ENCODE results near the gene NEDD1. TPM values are rescaled to one million over a fixed set of nuclear protein-coding genes. Genes with fewer than 3 reads are reported as not detected.

The NEDD1 gene
- total and polyA plus RNA-seq, 10 of the 15 experiments (the other 5 are each of a cell fraction or from before 2014, with no cell fraction given), result 15.9 to 52.6 (median 28.7) TPM

- ChIA-PET CTCF (interaction anchor here (0.7 kb wide), 1 partner anchor 900 kb away, joined by 3 read pairs; no protein-coding TSS in a partner anchor), RAD21 (ENCODE audit: unreplicated experiment) (no interaction called here), SMC1A (ENCODE audit: uncharacterized antibody, unreplicated experiment) (interaction anchor here (0.6 to 1.1 kb wide), 4 partner anchors 11 to 576 kb away, joined by 3 to 4 read pairs (median 3); no protein-coding TSS in a partner anchor), POLR2A (no interaction called here)
- H4K20me1 ChIP-seq (ENCODE audit: control insufficient read depth, insufficient read depth), result no peaks in the 10 kb centered on the region
- H3K4me3 ChIP-seq, result no peak overlapping the region
- no peaks in the 10 kb centered on the region for H3K4me1 ChIP-seq (ENCODE audit: control insufficient read depth, insufficient read depth, low read length)
- 66% methylated on average over 3 of the region's 3 CpGs for WGBS (ENCODE audit: insufficient coverage, insufficient replicate concordance, low lambda C conversion rate, missing lambda C conversion rate)
- no peak for TF ChIP-seq POLR2AphosphoS2 (IDR thresholded peaks at IDR 0.05; ENCODE audit: low read depth, low read length)
- no peaks in the 10 kb centered on the region for H3K79me2 ChIP-seq (ENCODE audit: control insufficient read depth, insufficient read depth, low read length)
- BruUV-seq (replicated peaks), result no TSS peak
- DNase-seq (ENCODE audit: low read depth, low spot score) (no peak), FAIRE-seq (no peak), ATAC-seq (no peak)
- no peak overlapping the region for H3K27ac ChIP-seq (ENCODE audit: control insufficient read depth, insufficient read depth)
- H3K27me3 ChIP-seq (replicated peaks in 1 of 2; ENCODE audit: control insufficient read depth in 2 of 2, insufficient read depth in 2 of 2, low read length in 1 of 2), result no peaks in the 10 kb centered on the region; a peak in 1 of 4 replicates
- no peaks in the 10 kb centered on the region for H3K36me3 ChIP-seq (ENCODE audit: control insufficient read depth in 2 of 2, insufficient read depth in 2 of 2, low read length in 1 of 2)
- intact Hi-C loops (cut with micrococcal nuclease; ENCODE audit: unreplicated experiment) (no loop called here), in situ Hi-C loops (cut with MboI) (no loop called here)
- H3K9ac ChIP-seq (ENCODE audit: control insufficient read depth, insufficient read depth, low read length), result no peak overlapping the region
- H3K9me3 ChIP-seq (replicated peaks; ENCODE audit: control insufficient read depth, insufficient read depth, low read length), result no peaks in the 10 kb centered on the region
- H2AFZ ChIP-seq (ENCODE audit: control insufficient read depth, low read depth, low read length), result no peak overlapping the region
- no peak overlapping the region for H3K4me2 ChIP-seq (ENCODE audit: control insufficient read depth, insufficient read depth)
These were observed 72.5 kb downstream of the NEDD1 start for GRCh38 chr12:96979532-96979931.

GRCh38 chr12:96980991-96981414 lies 73.9 kb downstream of the NEDD1 start:
- intact Hi-C loops (cut with micrococcal nuclease; ENCODE audit: unreplicated experiment) (loop anchor here (10.0 kb wide), 1 partner anchor 76 kb away; the partner anchor contains the start of gene NEDD1), in situ Hi-C loops (cut with MboI) (loop anchor here (5.0 to 10.0 kb wide), 2 partner anchors 324 to 409 kb away; no protein-coding TSS in a partner anchor)
- WGBS (ENCODE audit: insufficient coverage, insufficient replicate concordance, low lambda C conversion rate, missing lambda C conversion rate), result 19% methylated on average over 6 of the region's 6 CpGs
- Histone ChIP-seq H2AFZ (ENCODE audit: control insufficient read depth, low read depth, low read length) (no peak overlapping the region), H4K20me1 (ENCODE audit: control insufficient read depth, insufficient read depth) (no peaks in the 10 kb centered on the region), H3K27me3 (replicated peaks in 1 of 2; ENCODE audit: control insufficient read depth in 2 of 2, insufficient read depth in 2 of 2, low read length in 1 of 2) (peaks cover 0 to 4% of the 10 kb centered on the region in 2 experiments; a peak in 2 of 4 replicates), H3K36me3 (ENCODE audit: control insufficient read depth in 2 of 2, insufficient read depth in 2 of 2, low read length in 1 of 2) (no peaks in the 10 kb centered on the region), H3K4me2 (ENCODE audit: control insufficient read depth, insufficient read depth) (no peak overlapping the region), H3K79me2 (ENCODE audit: control insufficient read depth, insufficient read depth, low read length) (no peaks in the 10 kb centered on the region), H3K27ac (ENCODE audit: control insufficient read depth, insufficient read depth) (no peak overlapping the region), H3K4me3 (no peak overlapping the region), H3K4me1 (ENCODE audit: control insufficient read depth, insufficient read depth, low read length) (peaks cover 4% of the 10 kb centered on the region), H3K9ac (ENCODE audit: control insufficient read depth, insufficient read depth, low read length) (no peak overlapping the region), H3K9me3 (replicated peaks; ENCODE audit: control insufficient read depth, insufficient read depth, low read length) (no peaks in the 10 kb centered on the region)
- CTCF ChIA-PET, result no interaction called here
- no TSS peak for BruUV-seq (replicated peaks)
- no peak for TF ChIP-seq IRF5 (IDR thresholded peaks at IDR 0.05; ENCODE audit: borderline replicate concordance)
- no peak for TF ChIP-seq FOXK2 (IDR thresholded peaks at IDR 0.05)
- TF ChIP-seq BMI1 (IDR thresholded peaks at IDR 0.05; ENCODE audit: borderline replicate concordance), result 0 out of 2 replicates have a peak, but pooled peaks have one; percentile 30
- TF ChIP-seq NRF1 (conservative IDR thresholded peaks at IDR 0.05; ENCODE audit: low read depth, low read length), result no peak
- TF ChIP-seq NFXL1 (IDR thresholded peaks at IDR 0.05; ENCODE audit: borderline replicate concordance), result no peak
- TF ChIP-seq USF2 (IDR thresholded peaks at IDR 0.05; ENCODE audit: borderline replicate concordance, low read depth, low read length), result no peak
- TF ChIP-seq RUNX3 (IDR thresholded peaks at IDR 0.05; ENCODE audit: low read length), result no peak
- TF ChIP-seq E2F4 (IDR thresholded peaks at IDR 0.05; ENCODE audit: low read depth, low read length), result no peak
- TF ChIP-seq SREBF1 (IDR thresholded peaks at IDR 0.05; ENCODE audit: low read length), result no peak
- SMC1A ChIA-PET (ENCODE audit: uncharacterized antibody, unreplicated experiment), result interaction anchor here (0.5 kb wide), 1 partner anchor 403 kb away, joined by 4 read pairs; no protein-coding TSS in a partner anchor
- RAD21 ChIA-PET (ENCODE audit: unreplicated experiment), result no interaction called here
- no peak for DNase-seq (ENCODE audit: low read depth, low spot score)
- POLR2A ChIA-PET, result interaction anchor here (0.6 kb wide), 1 partner anchor 791 kb away, joined by 3 read pairs; no protein-coding TSS in a partner anchor
- no peak for ATAC-seq
- no peak for FAIRE-seq
